ENCODE results near the gene PARVB.

DNA sequence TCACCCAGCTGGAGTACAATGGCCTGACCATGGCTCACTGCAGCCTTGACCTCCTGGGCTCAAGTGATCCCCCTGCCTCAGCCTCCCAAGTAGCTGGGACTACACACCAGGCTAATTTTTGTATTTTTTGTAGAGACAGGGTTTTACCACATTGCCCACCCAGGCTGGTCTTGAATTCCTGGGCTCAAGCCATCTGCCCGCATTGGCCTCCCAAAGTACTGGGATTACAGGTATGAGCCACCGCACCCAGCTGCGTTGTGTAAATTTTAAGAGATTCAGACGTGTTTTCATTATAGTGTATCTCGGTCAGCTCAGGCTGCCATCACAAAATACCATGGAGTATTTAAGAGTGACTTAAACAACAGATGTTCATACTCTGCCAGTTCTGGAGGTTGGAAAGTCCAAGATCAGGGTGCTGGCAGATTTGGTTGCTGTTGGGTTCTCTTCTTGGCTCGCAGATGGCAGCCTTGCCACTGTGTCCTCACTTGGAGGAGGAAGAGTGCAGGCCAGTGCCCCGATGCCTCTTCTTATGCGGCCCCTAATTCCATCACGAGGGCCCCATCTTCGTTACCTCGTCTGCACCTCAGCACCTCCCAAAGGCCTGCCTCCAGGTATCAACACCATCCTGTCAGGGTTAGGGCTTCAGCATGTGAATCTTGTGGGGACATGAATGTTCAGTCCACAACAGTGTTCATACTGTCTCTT, 32.6 kb upstream of the PARVB start:
- TF ChIP-seq, protein P1, sequence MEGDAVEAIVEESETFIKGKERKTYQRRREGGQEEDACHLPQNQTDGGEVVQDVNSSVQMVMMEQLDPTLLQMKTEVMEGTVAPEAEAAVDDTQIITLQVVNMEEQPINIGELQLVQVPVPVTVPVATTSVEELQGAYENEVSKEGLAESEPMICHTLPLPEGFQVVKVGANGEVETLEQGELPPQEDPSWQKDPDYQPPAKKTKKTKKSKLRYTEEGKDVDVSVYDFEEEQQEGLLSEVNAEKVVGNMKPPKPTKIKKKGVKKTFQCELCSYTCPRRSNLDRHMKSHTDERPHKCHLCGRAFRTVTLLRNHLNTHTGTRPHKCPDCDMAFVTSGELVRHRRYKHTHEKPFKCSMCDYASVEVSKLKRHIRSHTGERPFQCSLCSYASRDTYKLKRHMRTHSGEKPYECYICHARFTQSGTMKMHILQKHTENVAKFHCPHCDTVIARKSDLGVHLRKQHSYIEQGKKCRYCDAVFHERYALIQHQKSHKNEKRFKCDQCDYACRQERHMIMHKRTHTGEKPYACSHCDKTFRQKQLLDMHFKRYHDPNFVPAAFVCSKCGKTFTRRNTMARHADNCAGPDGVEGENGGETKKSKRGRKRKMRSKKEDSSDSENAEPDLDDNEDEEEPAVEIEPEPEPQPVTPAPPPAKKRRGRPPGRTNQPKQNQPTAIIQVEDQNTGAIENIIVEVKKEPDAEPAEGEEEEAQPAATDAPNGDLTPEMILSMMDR (IDR thresholded peaks at IDR 0.05), result no peak
- TF ChIP-seq POLR2A (IDR thresholded peaks at IDR 0.05), result no peak
- TF ChIP-seq EP300 (IDR thresholded peaks at IDR 0.05), result no peak
